NCI-H524 treated with DMSO at 0.1 percent for 48 hours (cell line): ENCODE measurements around the gene SERP1.
"Not testable (repeated sequence)": the region's sequence is repeated elsewhere in the genome, so short reads cannot be mapped to it uniquely, and the experiment has no call there.

Experiments
- DNase-seq: peaks from one replicate; lab custom pipeline; 2025; lab: John Stamatoyannopoulos, UW

Gene SERP1

GRCh38 chr3:150538324-150539208, 7.7 kb downstream of the SERP1 start:
- DNase-seq, result no peak

DNA sequence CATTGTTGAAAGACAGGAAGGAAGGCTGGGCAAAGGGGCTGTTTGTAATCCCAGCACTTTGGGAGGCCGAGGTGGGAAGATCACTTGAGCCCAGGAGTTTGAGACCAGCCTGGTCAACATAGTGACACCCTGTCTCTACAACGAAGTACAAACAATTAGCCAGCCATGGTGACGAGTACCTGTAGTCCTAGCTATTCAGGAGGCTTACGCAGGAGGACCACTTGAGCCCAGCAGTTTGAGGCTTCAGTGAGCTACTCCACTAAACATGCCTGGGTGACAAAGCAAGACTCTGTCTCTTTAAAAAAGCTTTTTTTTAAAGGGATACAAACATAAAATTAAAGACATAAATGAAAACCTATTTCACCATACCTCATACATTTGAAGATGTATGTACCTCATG, 11.1 kb downstream of the SERP1 start:
- DNase-seq, result no peak

DNA sequence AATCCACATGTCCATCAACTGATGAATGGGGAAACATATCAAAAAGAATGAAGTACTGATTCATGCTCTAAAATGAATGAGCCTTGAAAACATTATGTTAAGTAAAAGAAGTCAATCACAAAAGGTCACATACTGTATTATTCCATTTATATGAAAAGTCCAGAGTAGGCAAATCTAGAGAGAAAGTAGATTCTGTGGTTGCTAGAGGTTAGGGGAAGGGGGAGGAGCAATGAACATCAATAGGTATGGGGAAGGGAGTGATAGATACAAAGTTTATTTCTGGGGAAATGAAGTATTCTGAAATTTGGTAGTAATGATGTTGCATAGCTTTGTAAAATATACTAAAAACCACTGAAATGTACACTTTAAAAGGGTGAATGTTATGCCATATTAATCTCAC, 14.5 kb downstream of the SERP1 start:
- DNase-seq, result no peak

DNA sequence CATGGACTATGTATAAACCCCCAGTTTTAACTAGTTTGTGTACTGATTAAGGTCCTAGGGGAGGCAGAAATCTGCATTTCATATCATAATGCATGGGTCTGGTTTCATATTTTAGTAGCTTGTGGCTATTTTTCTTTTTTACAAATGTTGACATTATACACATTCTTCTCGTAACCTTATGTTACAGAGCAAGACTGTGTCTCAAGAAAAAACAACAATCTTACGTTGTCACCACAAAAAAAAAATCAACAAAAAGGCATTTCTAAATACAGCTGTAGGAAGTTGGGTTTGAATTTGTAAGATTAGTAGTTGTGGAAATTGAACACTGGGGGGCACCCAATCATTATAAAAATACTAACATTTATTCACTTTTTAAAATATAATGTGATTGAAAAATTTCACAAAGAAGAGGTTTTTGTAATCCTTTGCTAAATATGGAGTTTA, 17.9 kb downstream of the SERP1 start:
- DNase-seq, result no peak

DNA sequence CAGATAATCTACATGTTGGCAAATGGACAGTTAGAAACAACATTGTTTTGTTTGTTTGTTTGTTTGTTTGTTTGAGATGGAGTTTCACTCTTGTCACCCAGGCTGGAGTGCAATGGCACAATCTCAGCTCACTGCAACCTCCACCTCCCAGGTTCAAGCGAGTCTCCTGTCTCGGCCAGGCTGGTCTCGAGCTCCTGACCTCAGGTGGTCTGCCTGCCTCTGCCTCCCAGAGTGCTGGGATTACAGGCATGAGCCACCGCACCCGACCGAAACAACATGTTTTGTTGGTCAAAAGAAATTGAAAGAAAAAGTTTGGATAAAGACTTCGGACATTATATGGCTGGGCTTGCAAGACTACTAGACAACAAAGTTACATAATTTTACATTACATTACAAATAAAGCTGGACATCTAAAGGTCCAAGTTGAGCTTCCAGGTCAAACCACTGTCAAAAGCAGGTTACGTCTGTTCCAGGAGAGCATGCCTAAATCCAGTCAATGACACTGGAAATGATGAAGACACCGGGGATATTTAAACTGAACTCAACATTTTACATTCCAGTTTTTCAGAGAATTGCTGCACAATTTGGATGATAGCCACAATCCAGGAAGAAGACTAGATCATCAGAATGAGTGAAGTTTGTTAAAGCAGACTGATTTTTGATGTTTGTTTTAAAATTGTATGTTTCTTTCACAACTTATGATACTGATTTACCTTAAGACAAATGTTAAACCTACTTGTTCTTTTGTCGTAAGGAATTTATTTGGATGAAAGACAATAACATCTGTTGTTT, 18.6 kb downstream of the SERP1 start:
- no peak for DNase-seq

DNA sequence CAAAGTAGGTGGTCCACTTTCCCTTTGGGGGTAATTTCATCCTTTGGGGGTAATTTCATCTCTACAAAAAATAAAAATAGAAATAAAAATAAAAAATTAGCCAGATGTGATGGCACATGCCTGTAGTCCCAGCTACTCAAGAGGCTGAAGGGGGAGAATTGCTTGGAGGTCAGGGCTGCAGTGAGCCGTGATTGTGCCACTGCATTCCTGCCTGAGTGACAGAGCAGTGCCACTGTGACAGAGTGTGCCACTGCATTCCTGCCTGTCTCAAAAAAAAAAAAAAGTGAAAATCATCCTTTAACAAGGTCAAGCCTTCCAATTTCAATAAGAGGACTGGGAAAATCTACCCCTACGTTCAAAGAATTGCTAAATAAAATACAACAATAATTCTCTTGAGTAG, 22.8 kb downstream of the SERP1 start:
- DNase-seq, result no peak

DNA sequence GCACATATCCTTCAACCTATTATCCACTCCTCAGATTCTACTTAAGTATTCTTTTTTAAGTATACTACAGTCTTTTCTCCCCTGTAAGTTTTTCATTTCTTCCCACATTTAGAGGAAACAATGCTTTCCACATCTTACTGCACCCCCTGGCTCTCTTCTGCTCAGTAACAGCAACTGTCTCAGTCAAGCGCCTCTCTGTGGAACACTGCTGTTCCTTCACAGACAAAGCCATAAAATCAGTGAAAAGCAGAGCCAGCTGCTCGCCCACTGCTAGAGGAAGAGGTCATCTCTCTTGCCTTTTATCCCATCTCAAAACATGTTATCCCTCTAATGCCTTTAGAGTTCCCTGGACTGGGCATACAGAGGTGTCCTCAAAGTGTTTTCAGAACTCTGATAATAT, 24.8 kb downstream of the SERP1 start:
- DNase-seq, result no peak

GRCh38 chr3:150520408-150520807, 25.9 kb downstream of the SERP1 start:
- peak; percentile 6 for DNase-seq

GRCh38 chr3:150519026-150519425, 27.3 kb downstream of the SERP1 start:
- DNase-seq, result no peak

DNA sequence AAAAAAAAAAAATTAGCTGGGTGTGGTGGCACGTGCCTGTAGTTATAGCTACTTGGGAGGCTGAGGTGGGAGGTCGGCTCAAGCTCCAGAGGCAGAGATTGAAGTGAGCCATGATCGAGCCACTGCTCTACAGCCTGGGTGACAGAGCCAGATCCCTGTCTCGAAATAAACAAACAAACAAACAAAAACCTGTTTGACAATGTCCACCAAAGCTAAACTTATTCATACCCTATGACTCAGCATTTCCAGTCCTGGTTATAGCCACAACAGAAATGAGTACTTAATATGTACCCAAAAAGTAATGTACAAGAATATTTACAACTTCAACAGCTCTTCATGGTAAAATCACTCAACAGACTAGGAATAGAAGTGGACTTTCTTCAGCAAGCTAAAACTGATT, 31.1 kb downstream of the SERP1 start:
- DNase-seq, result no peak

DNA sequence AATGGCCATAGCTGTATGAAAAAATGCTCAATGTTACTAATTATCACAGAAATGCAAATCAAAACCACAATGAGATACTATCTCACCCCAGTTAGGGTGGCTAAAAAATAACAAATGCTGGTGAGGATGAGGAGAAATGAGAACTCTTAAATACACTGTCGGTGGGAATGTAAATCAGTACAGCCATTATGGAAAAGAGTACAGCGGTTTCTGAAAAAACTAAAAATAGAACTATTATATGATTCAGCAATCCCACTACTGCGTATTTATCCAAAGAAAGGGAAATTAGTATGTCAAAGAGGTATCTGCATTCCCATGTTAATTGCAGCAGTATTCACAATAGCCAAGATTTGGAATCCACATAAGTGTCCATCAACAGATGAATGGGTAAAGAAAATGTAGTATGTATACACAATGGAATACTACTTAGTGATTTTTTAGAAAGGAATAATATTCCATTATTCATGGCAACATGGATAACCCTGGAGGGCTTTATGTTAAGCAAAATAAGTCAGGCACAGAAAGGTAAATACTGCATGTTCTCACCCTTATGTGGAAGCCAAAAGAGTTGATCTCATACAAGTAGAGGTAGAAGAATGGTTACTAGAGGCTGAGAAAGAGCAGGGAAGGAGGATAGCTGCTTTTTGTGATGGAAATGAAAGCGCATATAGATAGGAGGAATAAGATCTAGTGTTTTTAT, 35.0 kb downstream of the SERP1 start:
- no peak for DNase-seq

DNA sequence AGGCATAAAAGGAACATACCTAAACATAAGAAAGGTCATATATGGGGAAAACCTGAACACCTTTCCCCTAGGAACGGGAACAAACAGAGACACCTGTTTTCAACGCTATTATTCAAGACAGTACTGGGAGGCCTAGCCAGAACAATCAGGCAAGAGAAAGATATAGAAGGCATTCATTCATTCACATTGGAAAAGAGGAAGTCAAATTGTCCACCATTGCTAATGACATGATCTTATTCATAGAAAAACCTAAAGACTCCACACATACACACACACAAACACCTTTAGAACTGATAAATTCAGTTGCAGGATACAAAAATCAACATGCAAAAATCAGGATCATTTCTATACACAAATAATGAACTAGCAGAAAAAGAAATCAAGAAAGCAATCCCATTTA, 36.5 kb downstream of the SERP1 start:
- no peak for DNase-seq

DNA sequence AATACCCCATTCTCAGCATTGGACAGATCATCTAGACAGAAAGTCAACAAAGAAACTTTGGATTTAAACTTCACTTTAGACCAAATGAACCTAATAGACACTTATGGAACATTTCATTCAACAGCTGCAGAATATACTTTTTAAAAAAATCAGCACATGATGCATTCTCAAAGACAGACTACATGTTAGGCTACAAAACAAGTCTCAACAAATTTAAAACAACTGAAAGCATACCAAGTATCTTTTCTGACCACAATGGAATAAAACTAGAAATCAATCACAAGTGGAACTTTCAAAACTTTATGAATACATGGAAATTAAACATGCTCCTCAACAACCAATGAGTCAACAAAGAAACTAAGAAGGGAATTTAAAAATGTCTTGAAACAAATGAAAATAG, 37.9 kb downstream of the SERP1 start:
- no peak for DNase-seq

- no peak for DNase-seq
These were observed 41.8 kb downstream of the SERP1 start for GRCh38 chr3:150504483-150504882.

GRCh38 chr3:150503402-150504099, 42.7 kb downstream of the SERP1 start:
- no peak for DNase-seq

GRCh38 chr3:150500960-150501359, 45.3 kb downstream of the SERP1 start:
- DNase-seq, result not testable (repeated sequence)

GRCh38 chr3:150497956-150498355, 48.3 kb downstream of the SERP1 start:
- DNase-seq, result no peak

DNA sequence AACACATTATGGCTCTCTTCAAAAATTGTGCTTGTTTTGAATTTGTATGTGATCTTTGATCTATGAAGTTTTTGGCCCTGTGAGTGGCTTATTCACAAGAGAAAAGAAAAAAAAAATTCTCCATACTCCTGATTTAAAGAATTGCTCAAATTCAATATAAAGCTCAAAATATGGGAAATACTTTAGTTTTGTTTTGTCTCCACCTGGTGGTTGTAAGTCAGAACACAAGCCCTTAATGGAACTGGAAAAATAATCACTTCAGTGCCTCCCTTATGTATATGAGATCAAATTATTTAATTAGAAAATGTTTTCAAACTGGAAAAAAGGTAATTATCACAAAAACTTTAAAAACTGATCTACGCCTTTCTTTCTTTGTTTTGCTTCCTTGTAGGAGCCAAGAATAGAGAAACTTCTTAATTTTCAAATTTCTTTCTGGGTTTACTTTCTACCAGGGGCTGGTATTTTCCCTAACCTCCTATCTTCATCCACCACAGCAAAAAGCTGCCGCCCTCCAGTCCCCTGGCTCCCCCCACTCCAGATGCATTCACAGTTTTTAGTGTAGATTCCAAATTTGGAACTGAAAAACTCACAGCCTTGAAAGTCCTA, 50.6 kb downstream of the SERP1 start:
- peak; percentile 7 for DNase-seq

DNA sequence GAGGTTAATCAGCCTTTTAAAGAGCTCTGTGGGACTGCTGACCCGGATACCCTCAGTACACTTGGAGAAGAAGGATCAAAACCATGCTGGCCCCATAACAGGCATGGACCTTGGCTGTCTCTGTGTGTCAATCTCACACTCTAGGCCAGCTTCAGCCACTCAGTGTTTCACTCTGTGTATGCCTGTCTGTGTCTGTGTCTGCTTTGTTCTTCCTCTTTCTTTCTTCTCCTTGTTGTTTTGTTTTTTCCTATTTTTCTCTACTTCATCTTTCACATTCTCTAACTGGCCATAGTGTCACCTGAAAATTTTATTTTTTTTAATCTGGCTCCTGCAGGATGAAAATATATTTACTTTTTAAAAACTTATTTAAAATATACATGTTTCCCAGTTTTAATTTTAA, 51.1 kb downstream of the SERP1 start:
- no peak for DNase-seq

- no peak for DNase-seq
These were observed 51.8 kb downstream of the SERP1 start for GRCh38 chr3:150494411-150494977.
